Uterus (tissue), 2 donors: ENCODE measurements around the gene GALNTL6.

ENCODE experiments used
- POLR2A ChIP-seq, 2 donors: fragments of 450-650 bp; IDR thresholded peaks; one replicate each; pipeline ENCODE4 v1.6.1; 2016; ENCODE audit warnings: antibody characterized with exemption in 2 of 2, mild to moderate bottlenecking in 1 of 2, moderate library complexity in 1 of 2
- TF ChIP-seq, protein P1 (sequence below), 4 experiments: fragments of 200-600 bp in 2 of 4; fragments of 450-650 bp in 2 of 4; sonication (generic) in 2 of 4; IDR thresholded peaks; one replicate each; pipeline ENCODE4 v1.5.1; 2016 to 2019; ENCODE audit warnings: antibody characterized with exemption in 4 of 4, mild to moderate bottlenecking in 2 of 4, moderate library complexity in 1 of 4

DNA sequence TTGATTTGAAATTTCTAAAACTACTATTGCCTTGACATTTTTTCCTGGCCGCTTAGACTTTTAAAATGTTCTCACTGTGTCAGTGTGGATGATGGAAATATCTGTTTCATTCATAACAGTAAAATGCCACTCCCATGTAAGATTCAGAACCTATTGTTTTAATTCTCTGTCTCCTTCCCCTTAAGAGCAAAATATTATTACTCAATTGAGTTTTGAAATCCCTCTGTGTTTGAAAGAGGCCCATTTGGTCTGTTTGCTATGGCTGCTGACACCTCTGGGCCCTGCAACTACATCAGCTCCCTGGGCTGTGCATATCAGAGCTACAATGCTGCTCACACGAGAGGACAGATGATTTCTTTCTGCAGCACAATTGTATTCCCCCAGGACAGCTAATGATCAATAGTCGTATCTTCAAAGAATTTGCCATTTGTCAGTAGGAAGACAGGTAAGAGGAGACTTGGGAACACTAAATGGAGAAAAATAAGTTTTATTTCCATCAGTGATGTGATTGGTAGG is 967.4 kb downstream of the GALNTL6 start:
- TF ChIP-seq, protein P1, sequence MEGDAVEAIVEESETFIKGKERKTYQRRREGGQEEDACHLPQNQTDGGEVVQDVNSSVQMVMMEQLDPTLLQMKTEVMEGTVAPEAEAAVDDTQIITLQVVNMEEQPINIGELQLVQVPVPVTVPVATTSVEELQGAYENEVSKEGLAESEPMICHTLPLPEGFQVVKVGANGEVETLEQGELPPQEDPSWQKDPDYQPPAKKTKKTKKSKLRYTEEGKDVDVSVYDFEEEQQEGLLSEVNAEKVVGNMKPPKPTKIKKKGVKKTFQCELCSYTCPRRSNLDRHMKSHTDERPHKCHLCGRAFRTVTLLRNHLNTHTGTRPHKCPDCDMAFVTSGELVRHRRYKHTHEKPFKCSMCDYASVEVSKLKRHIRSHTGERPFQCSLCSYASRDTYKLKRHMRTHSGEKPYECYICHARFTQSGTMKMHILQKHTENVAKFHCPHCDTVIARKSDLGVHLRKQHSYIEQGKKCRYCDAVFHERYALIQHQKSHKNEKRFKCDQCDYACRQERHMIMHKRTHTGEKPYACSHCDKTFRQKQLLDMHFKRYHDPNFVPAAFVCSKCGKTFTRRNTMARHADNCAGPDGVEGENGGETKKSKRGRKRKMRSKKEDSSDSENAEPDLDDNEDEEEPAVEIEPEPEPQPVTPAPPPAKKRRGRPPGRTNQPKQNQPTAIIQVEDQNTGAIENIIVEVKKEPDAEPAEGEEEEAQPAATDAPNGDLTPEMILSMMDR (IDR thresholded peaks at IDR 0.05), result no peak
- TF ChIP-seq POLR2A (IDR thresholded peaks at IDR 0.05), result no peak
